SK-N-SH (cell line): ENCODE measurements around the gene GPR17. TPM values are rescaled to one million over a fixed set of nuclear protein-coding genes. Genes with fewer than 3 reads are reported as not detected.

Experiments
- CTCF ChIA-PET: fragments of 300-600, 350-600 bp; formaldehyde crosslinking; extraction: SDS; loops from one replicate; lab custom pipeline; 2021; lab: Yijun Ruan, JAX
- POLR2A ChIA-PET: fragments of 350-600 bp; sonication (Branson Sonifier 250); formaldehyde crosslinking; extraction: SDS; loops from one replicate; lab custom pipeline; 2020; ENCODE audit warnings: antibody characterized with exemption, inconsistent platforms; lab: Yijun Ruan, JAX
- DNase-seq: peaks from one replicate; pipeline ENCODE4 v3.0.0; 2012
- H2AFZ ChIP-seq: fragments of 200-600 bp; sonication (generic); 2 replicates; pipeline ENCODE4 v1.8.1; 2016; ENCODE audit warnings: antibody characterized with exemption, mild to moderate bottlenecking, low read depth
- H3F3A ChIP-seq: fragments of 200-600 bp; sonication (generic); replicated peaks from 2 replicates; pipeline ENCODE3; 2016; ENCODE audit warnings: antibody characterized with exemption, mild to moderate bottlenecking; ENCODE audit not compliant: insufficient read depth
- H3K27ac ChIP-seq, 2 experiments: fragments of 200-500 bp in 1 of 2; fragments of 200-600 bp in 1 of 2; sonication (Bioruptor generic) in 1 of 2; sonication (generic), shearing (Covaris generic) in 1 of 2; 2 replicates each; pipeline versions ENCODE4 v1.5.1 to v1.6.1; 2014 to 2016; ENCODE audit warnings: low read depth in 2 of 2, inconsistent platforms in 1 of 2, low read length in 1 of 2, mild to moderate bottlenecking in 1 of 2, mixed read lengths in 1 of 2
- H3K27me3 ChIP-seq: fragments of 200-600 bp; sonication (generic), shearing (Covaris generic); 2 replicates; pipeline ENCODE4 v1.6.1; 2016; ENCODE audit warnings: mixed run types; ENCODE audit not compliant: insufficient read depth
- H3K36me3 ChIP-seq, 2 experiments: fragments of 200-500 bp in 1 of 2; fragments of 200-600 bp in 1 of 2; sonication (Bioruptor generic) in 1 of 2; sonication (generic) in 1 of 2; replicated peaks in 1 of 2; 2 replicates each; pipeline versions ENCODE3 to v1.5.1; 2014 to 2016; ENCODE audit warnings: low read length in 1 of 2, mild to moderate bottlenecking in 1 of 2; ENCODE audit not compliant: insufficient read depth in 2 of 2, control insufficient read depth in 1 of 2
- H3K4me1 ChIP-seq, 2 experiments: fragments of 200-500 bp in 1 of 2; fragments of 200-600 bp in 1 of 2; sonication (Bioruptor generic) in 1 of 2; sonication (generic), shearing (Covaris generic) in 1 of 2; 2 replicates each; pipeline versions ENCODE4 v1.5.1 to v1.6.1; 2014 to 2016; ENCODE audit warnings: low read depth in 1 of 2, low read length in 1 of 2, mixed run types in 1 of 2; ENCODE audit not compliant: insufficient read depth in 2 of 2, control insufficient read depth in 1 of 2
- H3K4me2 ChIP-seq: fragments of 200-600 bp; sonication (generic), shearing (Covaris generic); 2 replicates; pipeline ENCODE4 v1.6.1; 2017; ENCODE audit warnings: mixed run types
- H3K4me3 ChIP-seq, 2 experiments: fragments of 200-500 bp in 1 of 2; fragments of 200-600 bp in 1 of 2; sonication (Bioruptor generic) in 1 of 2; sonication (generic), shearing (Covaris generic) in 1 of 2; 2 replicates each; pipeline versions ENCODE4 v1.5.1 to v1.8.1; 2014 to 2016; ENCODE audit warnings: low read depth in 2 of 2, inconsistent platforms in 1 of 2, low read length in 1 of 2, mild to moderate bottlenecking in 1 of 2, mixed read lengths in 1 of 2, moderate library complexity in 1 of 2
- H3K79me2 ChIP-seq: fragments of 200-600 bp; sonication (generic); 2 replicates; pipeline ENCODE4 v1.8.1; 2017; ENCODE audit warnings: mild to moderate bottlenecking; ENCODE audit not compliant: insufficient read depth
- H3K9ac ChIP-seq: fragments of 200-600 bp; sonication (generic); 2 replicates; pipeline ENCODE4 v1.6.1; 2017; ENCODE audit warnings: mixed run types
- H3K9me2 ChIP-seq: fragments of 200-600 bp; sonication (generic); 2 replicates; pipeline ENCODE4 v1.6.1; 2017; ENCODE audit warnings: mixed run types
- H3K9me3 ChIP-seq: fragments of 200-600 bp; sonication (generic); 2 replicates; pipeline ENCODE4 v1.6.1; 2017; ENCODE audit warnings: mixed run types, mild to moderate bottlenecking, moderate library complexity
- H4K20me1 ChIP-seq: fragments of 200-600 bp; sonication (generic); 2 replicates; pipeline ENCODE4 v1.6.1; 2017; ENCODE audit warnings: mild to moderate bottlenecking, mixed run types; ENCODE audit not compliant: insufficient read depth
- CHD2 ChIP-seq: fragments of 150-350 bp; IDR thresholded peaks from 2 replicates; pipeline ENCODE4 v1.6.1; 2018; ENCODE audit warnings: low read length; ENCODE audit not compliant: partially characterized antibody
- EP300 ChIP-seq, 2 experiments: IDR thresholded peaks; 2 replicates each; pipeline versions ENCODE4 v1.4.0 to v1.6.1; 2012; ENCODE audit warnings: borderline replicate concordance in 1 of 2, low read depth in 1 of 2, low read length in 1 of 2
- FOSL2 ChIP-seq: IDR thresholded peaks from 2 replicates; pipeline ENCODE4 v1.4.0; 2012; ENCODE audit warnings: low read depth, mild to moderate bottlenecking, moderate library complexity, borderline replicate concordance
- FOXJ3 ChIP-seq: sonication (generic); formaldehyde crosslinking; IDR thresholded peaks from 2 replicates; pipeline ENCODE4 v1.5.1; 2020; ENCODE audit warnings: mild to moderate bottlenecking, missing genetic modification reagents
- GATA2 ChIP-seq: sonication (generic); formaldehyde crosslinking; IDR thresholded peaks from 2 replicates; pipeline ENCODE4 v1.5.0; 2020; ENCODE audit warnings: mild to moderate bottlenecking, missing genetic modification reagents
- JUND ChIP-seq: IDR thresholded peaks from 2 replicates; pipeline ENCODE4 v1.4.0; 2012
- MEF2A ChIP-seq: IDR thresholded peaks from 2 replicates; pipeline ENCODE4 v1.4.0; 2012; ENCODE audit warnings: low read depth, borderline replicate concordance
- MXI1 ChIP-seq: IDR thresholded peaks from 2 replicates; pipeline ENCODE4 v1.6.1; 2012; ENCODE audit warnings: mild to moderate bottlenecking, low read depth, low read length, improper control_type of control experiment
- NFIC ChIP-seq: IDR thresholded peaks from 2 replicates; pipeline ENCODE4 v1.4.0; 2012; ENCODE audit warnings: borderline replicate concordance
- NRF1 ChIP-seq: IDR thresholded peaks from 2 replicates; pipeline ENCODE4 v1.6.1; 2012; ENCODE audit warnings: low read depth, mild to moderate bottlenecking, low read length
- RCOR1 ChIP-seq: fragments of 150-350 bp; IDR thresholded peaks from 2 replicates; pipeline ENCODE4 v1.6.1; 2017; ENCODE audit warnings: antibody characterized with exemption, low read length
- RFX5 ChIP-seq: IDR thresholded peaks from 2 replicates; pipeline ENCODE4 v1.6.1; 2012; ENCODE audit warnings: mild to moderate bottlenecking, improper control_type of control experiment, low read length
- RXRA ChIP-seq: IDR thresholded peaks from 2 replicates; pipeline ENCODE4 v1.4.0; 2012; ENCODE audit warnings: low read depth, mild to moderate bottlenecking, borderline replicate concordance
- SIN3A ChIP-seq: IDR thresholded peaks from 2 replicates; pipeline ENCODE4 v1.6.1; 2012; ENCODE audit warnings: low read depth, mild to moderate bottlenecking, low read length, moderate library complexity, borderline replicate concordance
- TCF12 ChIP-seq: IDR thresholded peaks from 2 replicates; pipeline ENCODE4 v1.4.0; 2012
- YY1 ChIP-seq: IDR thresholded peaks from 2 replicates; pipeline ENCODE4 v1.4.0; 2012; ENCODE audit warnings: low read depth, mild to moderate bottlenecking
- WGBS: methylation state at CpG from one replicate; pipeline ENCODE4 v1.1.6; 2017; ENCODE audit warnings: low lambda C conversion rate; 5-methylcytosine and 5-hydroxymethylcytosine counted together
- polyA plus RNA-seq, 3 experiments: library from polyadenylated mRNA; depleted of rRNA; stranded (reverse); fragments of >200 nt; gene quantifications; 2 replicates each; pipeline ENCODE4 v1.2.3, GENCODE V29; 2012
- TF ChIP-seq, protein P1 (sequence below): fragments of 150-350 bp; IDR thresholded peaks from 2 replicates; pipeline ENCODE4 v1.6.1; 2017; ENCODE audit warnings: antibody characterized with exemption, low read length, low read depth, borderline replicate concordance
- TF ChIP-seq, protein P2 (sequence below): IDR thresholded peaks from 2 replicates; pipeline ENCODE4; 2012
- TF ChIP-seq, protein P3 (sequence below): IDR thresholded peaks from 2 replicates; pipeline ENCODE4 v1.6.1; 2012; ENCODE audit warnings: mild to moderate bottlenecking, low read depth, low read length, moderate library complexity

GPR17 gene
- polyA plus RNA-seq, 1 of the 3 experiments (the other 2 are of a cell fraction), result 0.03 TPM

DNA sequence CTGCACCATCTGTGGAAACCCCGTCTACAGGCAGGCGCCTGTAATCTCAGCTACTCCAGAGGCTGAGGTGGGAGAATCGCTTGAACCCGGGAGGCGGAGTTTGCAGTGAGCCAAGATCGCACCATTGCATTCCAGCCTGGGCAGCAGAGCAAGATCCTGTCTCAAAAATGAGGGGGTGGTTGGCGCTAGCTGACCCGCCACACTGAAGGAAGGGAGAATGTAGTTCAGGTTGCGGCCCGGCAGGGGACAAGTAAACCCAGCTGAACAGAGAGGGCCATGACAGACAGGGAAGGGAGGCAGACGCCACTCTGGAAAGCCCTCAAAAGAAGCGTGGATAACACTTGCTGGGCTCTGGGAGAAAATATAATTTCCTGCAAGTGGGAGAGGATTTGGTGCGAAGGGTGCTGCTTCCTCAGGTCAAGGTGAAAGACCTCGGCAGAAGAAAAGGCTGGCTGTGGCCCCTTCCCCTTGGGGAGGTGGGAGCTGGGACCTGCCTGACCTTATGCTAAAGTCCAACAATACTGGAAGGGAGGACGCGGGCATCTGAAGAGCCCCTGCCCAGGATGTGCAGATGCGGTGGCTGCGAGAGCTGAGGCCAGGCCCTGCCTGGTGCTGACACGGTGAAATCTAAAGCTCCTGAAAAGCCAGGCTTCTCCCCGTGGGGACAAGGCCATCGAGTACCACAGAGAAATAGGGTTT, 51.7 kb downstream of the GPR17 start (continued):
- TF ChIP-seq MXI1 (no peak), CHD2 (no peak), EP300 (IDR thresholded peaks at IDR 0.05; ENCODE audit: borderline replicate concordance in 1 of 2, low read depth in 1 of 2, low read length in 1 of 2) (no peak), JUND (no peak)

DNA sequence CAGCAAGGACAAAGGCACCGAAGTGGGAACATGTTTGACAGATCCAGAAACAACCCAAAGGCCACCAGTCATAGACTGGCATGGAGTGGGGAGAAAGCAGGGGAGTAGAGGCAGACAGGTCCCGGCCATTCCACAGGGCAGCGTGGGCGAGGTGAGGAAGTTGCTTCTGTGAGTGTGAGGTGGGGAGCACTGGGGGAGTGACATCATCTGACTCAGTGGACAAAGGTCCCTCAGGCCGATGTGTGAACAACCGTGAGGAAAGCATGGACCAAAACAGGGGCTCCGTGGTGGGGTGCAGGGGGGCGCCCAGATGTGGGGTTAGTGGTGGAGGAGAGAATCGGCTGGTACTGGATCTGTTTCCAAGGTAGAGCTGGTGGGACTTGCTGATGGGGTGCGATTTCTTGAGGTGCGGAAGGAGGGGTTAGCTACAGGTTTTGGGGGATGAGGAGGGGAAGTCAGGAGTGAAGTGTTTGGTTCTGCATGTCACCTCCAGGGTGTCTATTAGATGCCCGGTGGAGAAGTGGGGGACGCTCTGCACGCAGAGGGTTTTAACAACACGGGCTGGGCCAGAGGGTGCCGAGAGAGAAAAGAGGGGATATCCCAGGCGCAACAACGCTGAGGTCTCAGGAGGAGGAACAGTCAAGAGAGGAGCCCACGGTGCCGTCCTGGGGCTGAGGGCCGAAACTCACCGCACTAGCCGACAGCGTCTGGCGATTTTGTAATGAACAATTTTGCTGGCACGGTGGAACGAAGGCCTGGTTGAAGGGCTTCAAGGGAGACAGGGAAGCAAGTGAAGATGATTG, 52.8 kb downstream of the GPR17 start:
- DNase-seq, result no peak
- no peak overlapping the region for H3K4me2 ChIP-seq
- H3F3A ChIP-seq, result peaks cover 8% of the 10 kb centered on the region
- peaks cover 7 to 13% of the 10 kb centered on the region in 2 experiments for H3K36me3 ChIP-seq
- POLR2A ChIA-PET, result no interaction called here
- H3K4me1 ChIP-seq, result peaks cover 0 to 19% of the 10 kb centered on the region in 2 experiments; a peak in 3 of 4 replicates
- peaks cover 17% of the 10 kb centered on the region for H3K79me2 ChIP-seq
- H3K4me3 ChIP-seq, result no peak overlapping the region
- TF ChIP-seq JUND, result no peak
- no peak for TF ChIP-seq RCOR1
- no peak for TF ChIP-seq FOXJ3 (CRISPR knock-in tag)
- no peak for TF ChIP-seq NRF1
- TF ChIP-seq FOSL2, result no peak
- no peak for TF ChIP-seq MEF2A
- TF ChIP-seq, protein P1, sequence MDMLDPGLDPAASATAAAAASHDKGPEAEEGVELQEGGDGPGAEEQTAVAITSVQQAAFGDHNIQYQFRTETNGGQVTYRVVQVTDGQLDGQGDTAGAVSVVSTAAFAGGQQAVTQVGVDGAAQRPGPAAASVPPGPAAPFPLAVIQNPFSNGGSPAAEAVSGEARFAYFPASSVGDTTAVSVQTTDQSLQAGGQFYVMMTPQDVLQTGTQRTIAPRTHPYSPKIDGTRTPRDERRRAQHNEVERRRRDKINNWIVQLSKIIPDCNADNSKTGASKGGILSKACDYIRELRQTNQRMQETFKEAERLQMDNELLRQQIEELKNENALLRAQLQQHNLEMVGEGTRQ, result no peak
- TF ChIP-seq, protein P2, sequence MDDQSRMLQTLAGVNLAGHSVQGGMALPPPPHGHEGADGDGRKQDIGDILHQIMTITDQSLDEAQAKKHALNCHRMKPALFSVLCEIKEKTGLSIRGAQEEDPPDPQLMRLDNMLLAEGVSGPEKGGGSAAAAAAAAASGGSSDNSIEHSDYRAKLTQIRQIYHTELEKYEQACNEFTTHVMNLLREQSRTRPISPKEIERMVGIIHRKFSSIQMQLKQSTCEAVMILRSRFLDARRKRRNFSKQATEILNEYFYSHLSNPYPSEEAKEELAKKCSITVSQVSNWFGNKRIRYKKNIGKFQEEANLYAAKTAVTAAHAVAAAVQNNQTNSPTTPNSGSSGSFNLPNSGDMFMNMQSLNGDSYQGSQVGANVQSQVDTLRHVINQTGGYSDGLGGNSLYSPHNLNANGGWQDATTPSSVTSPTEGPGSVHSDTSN, result no peak
- TF ChIP-seq NFIC, result no peak
- TF ChIP-seq CHD2, result no peak
- no peak for TF ChIP-seq YY1
- no peak for TF ChIP-seq RXRA
- TF ChIP-seq SIN3A, result no peak
- TF ChIP-seq TCF12, result no peak
- TF ChIP-seq, protein P3, sequence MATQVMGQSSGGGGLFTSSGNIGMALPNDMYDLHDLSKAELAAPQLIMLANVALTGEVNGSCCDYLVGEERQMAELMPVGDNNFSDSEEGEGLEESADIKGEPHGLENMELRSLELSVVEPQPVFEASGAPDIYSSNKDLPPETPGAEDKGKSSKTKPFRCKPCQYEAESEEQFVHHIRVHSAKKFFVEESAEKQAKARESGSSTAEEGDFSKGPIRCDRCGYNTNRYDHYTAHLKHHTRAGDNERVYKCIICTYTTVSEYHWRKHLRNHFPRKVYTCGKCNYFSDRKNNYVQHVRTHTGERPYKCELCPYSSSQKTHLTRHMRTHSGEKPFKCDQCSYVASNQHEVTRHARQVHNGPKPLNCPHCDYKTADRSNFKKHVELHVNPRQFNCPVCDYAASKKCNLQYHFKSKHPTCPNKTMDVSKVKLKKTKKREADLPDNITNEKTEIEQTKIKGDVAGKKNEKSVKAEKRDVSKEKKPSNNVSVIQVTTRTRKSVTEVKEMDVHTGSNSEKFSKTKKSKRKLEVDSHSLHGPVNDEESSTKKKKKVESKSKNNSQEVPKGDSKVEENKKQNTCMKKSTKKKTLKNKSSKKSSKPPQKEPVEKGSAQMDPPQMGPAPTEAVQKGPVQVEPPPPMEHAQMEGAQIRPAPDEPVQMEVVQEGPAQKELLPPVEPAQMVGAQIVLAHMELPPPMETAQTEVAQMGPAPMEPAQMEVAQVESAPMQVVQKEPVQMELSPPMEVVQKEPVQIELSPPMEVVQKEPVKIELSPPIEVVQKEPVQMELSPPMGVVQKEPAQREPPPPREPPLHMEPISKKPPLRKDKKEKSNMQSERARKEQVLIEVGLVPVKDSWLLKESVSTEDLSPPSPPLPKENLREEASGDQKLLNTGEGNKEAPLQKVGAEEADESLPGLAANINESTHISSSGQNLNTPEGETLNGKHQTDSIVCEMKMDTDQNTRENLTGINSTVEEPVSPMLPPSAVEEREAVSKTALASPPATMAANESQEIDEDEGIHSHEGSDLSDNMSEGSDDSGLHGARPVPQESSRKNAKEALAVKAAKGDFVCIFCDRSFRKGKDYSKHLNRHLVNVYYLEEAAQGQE, result no peak
- no peak for TF ChIP-seq GATA2
- TF ChIP-seq RFX5, result no peak
- H3K9me3 ChIP-seq, result no peaks in the 10 kb centered on the region
- WGBS, result 93% methylated on average over 27 of the region's 27 CpGs
- no peaks in the 10 kb centered on the region for H3K27me3 ChIP-seq
- no peaks in the 10 kb centered on the region for H3K9me2 ChIP-seq
- H2AFZ ChIP-seq, result no peak overlapping the region
- H4K20me1 ChIP-seq, result no peaks in the 10 kb centered on the region
- CTCF ChIA-PET, result interaction anchor here (1.1 kb wide), 1 partner anchor 108 kb away, joined by 4 read pairs; no protein-coding TSS in a partner anchor
- H3K9ac ChIP-seq, result no peak overlapping the region
- H3K27ac ChIP-seq, result no peak overlapping the region
